ENCODE measurements around the gene OBSCN. TPM values are rescaled to one million over a fixed set of nuclear protein-coding genes. Genes with fewer than 3 reads are reported as not detected.

The OBSCN gene
- total and polyA plus RNA-seq, 4 donors = 0.54 to 5.6 (median 2.7) TPM

- Histone ChIP-seq H3K4me3 (ENCODE audit: low read depth in 1 of 3, low read length in 3 of 3) (no peak overlapping the region), H3K27ac (ENCODE audit: low read depth in 1 of 2, low read length in 2 of 2) (no peak overlapping the region), H3K4me1 (ENCODE audit: control insufficient read depth in 4 of 4, insufficient read depth in 4 of 4, low read length in 3 of 4) (peaks cover 0 to 3% (median 2%) of the 10 kb centered on the region in 4 donors), H3K36me3 (ENCODE audit: control insufficient read depth in 4 of 4, insufficient read depth in 3 of 4, low read depth in 1 of 4, low read length in 3 of 4) (no peaks in the 10 kb centered on the region), H3K9ac (ENCODE audit: low read depth in 1 of 2, low read length in 2 of 2) (no peak overlapping the region), H3K9me3 (ENCODE audit: control insufficient read depth in 4 of 4, low read length in 3 of 4) (no peaks in the 10 kb centered on the region), H3K27me3 (ENCODE audit: control insufficient read depth in 4 of 4, insufficient read depth in 4 of 4, low read length in 3 of 4) (no peaks in the 10 kb centered on the region)
- no peak for TF ChIP-seq HNF4G (IDR thresholded peaks at IDR 0.05)
- no peak for TF ChIP-seq RAD21 (IDR thresholded peaks at IDR 0.05)
- TF ChIP-seq, protein P1, sequence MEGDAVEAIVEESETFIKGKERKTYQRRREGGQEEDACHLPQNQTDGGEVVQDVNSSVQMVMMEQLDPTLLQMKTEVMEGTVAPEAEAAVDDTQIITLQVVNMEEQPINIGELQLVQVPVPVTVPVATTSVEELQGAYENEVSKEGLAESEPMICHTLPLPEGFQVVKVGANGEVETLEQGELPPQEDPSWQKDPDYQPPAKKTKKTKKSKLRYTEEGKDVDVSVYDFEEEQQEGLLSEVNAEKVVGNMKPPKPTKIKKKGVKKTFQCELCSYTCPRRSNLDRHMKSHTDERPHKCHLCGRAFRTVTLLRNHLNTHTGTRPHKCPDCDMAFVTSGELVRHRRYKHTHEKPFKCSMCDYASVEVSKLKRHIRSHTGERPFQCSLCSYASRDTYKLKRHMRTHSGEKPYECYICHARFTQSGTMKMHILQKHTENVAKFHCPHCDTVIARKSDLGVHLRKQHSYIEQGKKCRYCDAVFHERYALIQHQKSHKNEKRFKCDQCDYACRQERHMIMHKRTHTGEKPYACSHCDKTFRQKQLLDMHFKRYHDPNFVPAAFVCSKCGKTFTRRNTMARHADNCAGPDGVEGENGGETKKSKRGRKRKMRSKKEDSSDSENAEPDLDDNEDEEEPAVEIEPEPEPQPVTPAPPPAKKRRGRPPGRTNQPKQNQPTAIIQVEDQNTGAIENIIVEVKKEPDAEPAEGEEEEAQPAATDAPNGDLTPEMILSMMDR (IDR thresholded peaks at IDR 0.05; ENCODE audit: low read depth, low read length, missing input control) = no peak
- TF ChIP-seq, protein P2, sequence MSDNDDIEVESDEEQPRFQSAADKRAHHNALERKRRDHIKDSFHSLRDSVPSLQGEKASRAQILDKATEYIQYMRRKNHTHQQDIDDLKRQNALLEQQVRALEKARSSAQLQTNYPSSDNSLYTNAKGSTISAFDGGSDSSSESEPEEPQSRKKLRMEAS (IDR thresholded peaks at IDR 0.05) = no peak
- TF ChIP-seq FOXA1 (IDR thresholded peaks at IDR 0.05) = no peak
- no peak for TF ChIP-seq HNF4A (conservative IDR thresholded peaks at IDR 0.05)
- no peak for TF ChIP-seq JUND (IDR thresholded peaks at IDR 0.05)
- TF ChIP-seq NR2F2 (IDR thresholded peaks at IDR 0.05) = no peak
- no peak for TF ChIP-seq TAF1 (conservative IDR thresholded peaks at IDR 0.05)
- no peak for TF ChIP-seq SP1 (IDR thresholded peaks at IDR 0.05)
- TF ChIP-seq REST (IDR thresholded peaks at IDR 0.05) = no peak
- TF ChIP-seq RXRA (IDR thresholded peaks at IDR 0.05) = no peak
- TF ChIP-seq ZBTB33 (IDR thresholded peaks at IDR 0.05) = no peak
- TF ChIP-seq ATF3 (IDR thresholded peaks at IDR 0.05) = no peak
- no peak for TF ChIP-seq FOXA2 (IDR thresholded peaks at IDR 0.05)
- no peak for TF ChIP-seq EGR1 (IDR thresholded peaks at IDR 0.05; ENCODE audit: low read depth in 2 of 2)
- no peak for TF ChIP-seq YY1 (IDR thresholded peaks at IDR 0.05)
- no peak for TF ChIP-seq GABPA (IDR thresholded peaks at IDR 0.05 in 1 of 2, conservative IDR thresholded peaks at IDR 0.05 in 1 of 2)
- 96% methylated on average over 7 of the region's 7 CpGs for WGBS
- DNase-seq (ENCODE audit: low spot score) = no peak
Observed at GRCh38 chr1:228272331-228272791, 64.5 kb downstream of the OBSCN start.
